Measurements from ENCODE around the gene ING1. TPM values are rescaled to one million over a fixed set of nuclear protein-coding genes. Genes with fewer than 3 reads are reported as not detected.

The ING1 gene
- total and polyA plus RNA-seq, 2 donors (not counting 1 experiment from before 2014, with no cell fraction given): 29.1 to 34.2 TPM

DNA sequence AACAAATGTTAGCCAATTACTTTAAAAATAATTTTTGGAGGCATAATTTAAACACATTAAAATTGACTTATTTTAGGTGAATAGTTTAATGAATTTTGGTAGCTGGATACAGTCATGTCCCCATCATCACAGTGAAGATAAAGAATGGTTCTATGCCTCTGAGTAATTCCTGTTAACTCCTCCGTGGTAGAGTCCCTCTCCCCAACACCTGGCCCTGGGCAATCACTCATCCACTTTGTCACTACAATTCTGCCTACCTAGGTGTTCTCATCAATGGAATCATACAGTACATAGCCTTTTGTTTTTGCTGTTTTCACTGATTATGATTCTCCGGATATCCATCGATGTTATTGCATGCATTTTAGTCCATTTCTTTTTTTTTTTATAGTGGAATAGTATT, 55.6 kb downstream of the ING1 start:
- H3K9ac ChIP-seq (ENCODE audit: low read length): no peak overlapping the region
- POLR2A ChIA-PET: no interaction called here
- H3K27me3 ChIP-seq (replicated peaks in 1 of 4; ENCODE audit: control extremely low read depth in 1 of 4, control insufficient read depth in 3 of 4, insufficient read depth in 4 of 4, low read length in 3 of 4): peaks cover 0 to 6% (median 0%) of the 10 kb centered on the region in 4 experiments
- Mint-ChIP-seq H3K27ac (no peak overlapping the region), H3K9me3 (ENCODE audit: insufficient read depth) (no peaks in the 10 kb centered on the region), H3K4me3 (no peak overlapping the region), H3K27me3 (peaks cover 28% of the 10 kb centered on the region), H3K4me1 (peaks cover 2% of the 10 kb centered on the region)
- H3K27ac ChIP-seq (ENCODE audit: low read length in 2 of 2): no peak overlapping the region
- TF ChIP-seq EZH2 (IDR thresholded peaks at IDR 0.05; ENCODE audit: borderline replicate concordance, insufficient read depth, low read depth, low read length, poor library complexity, severe bottlenecking): no peak
- TF ChIP-seq, protein P1, sequence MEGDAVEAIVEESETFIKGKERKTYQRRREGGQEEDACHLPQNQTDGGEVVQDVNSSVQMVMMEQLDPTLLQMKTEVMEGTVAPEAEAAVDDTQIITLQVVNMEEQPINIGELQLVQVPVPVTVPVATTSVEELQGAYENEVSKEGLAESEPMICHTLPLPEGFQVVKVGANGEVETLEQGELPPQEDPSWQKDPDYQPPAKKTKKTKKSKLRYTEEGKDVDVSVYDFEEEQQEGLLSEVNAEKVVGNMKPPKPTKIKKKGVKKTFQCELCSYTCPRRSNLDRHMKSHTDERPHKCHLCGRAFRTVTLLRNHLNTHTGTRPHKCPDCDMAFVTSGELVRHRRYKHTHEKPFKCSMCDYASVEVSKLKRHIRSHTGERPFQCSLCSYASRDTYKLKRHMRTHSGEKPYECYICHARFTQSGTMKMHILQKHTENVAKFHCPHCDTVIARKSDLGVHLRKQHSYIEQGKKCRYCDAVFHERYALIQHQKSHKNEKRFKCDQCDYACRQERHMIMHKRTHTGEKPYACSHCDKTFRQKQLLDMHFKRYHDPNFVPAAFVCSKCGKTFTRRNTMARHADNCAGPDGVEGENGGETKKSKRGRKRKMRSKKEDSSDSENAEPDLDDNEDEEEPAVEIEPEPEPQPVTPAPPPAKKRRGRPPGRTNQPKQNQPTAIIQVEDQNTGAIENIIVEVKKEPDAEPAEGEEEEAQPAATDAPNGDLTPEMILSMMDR (IDR thresholded peaks at IDR 0.05): no peak
- no CpG with 5 or more reads among the region's 3 CpGs for WGBS (ENCODE audit: insufficient coverage)
- H3K36me3 ChIP-seq (replicated peaks in 1 of 2; ENCODE audit: control extremely low read depth in 1 of 2, control insufficient read depth in 1 of 2, extremely low read depth in 1 of 2, insufficient read depth in 2 of 2, low read length in 1 of 2): no peaks in the 10 kb centered on the region
- no peaks in the 10 kb centered on the region for H4K20me1 ChIP-seq (ENCODE audit: control insufficient read depth, insufficient read depth, low read length, poor library complexity, severe bottlenecking)
- no peaks in the 10 kb centered on the region for H3K4me1 ChIP-seq (ENCODE audit: control insufficient read depth in 2 of 2, insufficient read depth in 2 of 2, low read length in 2 of 2)
- intact Hi-C loops (cut with micrococcal nuclease): no loop called here
- CTCF ChIA-PET: no interaction called here
- ATAC-seq (ENCODE audit: low read depth): no peak
- H2AFZ ChIP-seq (ENCODE audit: insufficient read depth, low read depth, low read length, poor library complexity, severe bottlenecking): no peak overlapping the region
- H3K4me3 ChIP-seq (ENCODE audit: control extremely low read depth in 1 of 5, extremely low read depth in 1 of 5, insufficient read depth in 1 of 5, low read depth in 2 of 5, low read length in 4 of 5): no peak overlapping the region
- peaks cover 0 to under 1% (median 0%) of the 10 kb centered on the region in 3 donors for H3K9me3 ChIP-seq (ENCODE audit: control extremely low read depth in 1 of 3, control insufficient read depth in 2 of 3, insufficient read depth in 1 of 3, low read length in 2 of 3)
- no peaks in the 10 kb centered on the region for H3K79me2 ChIP-seq (ENCODE audit: control insufficient read depth, insufficient read depth, low read length)
- H3K4me2 ChIP-seq (replicated peaks; ENCODE audit: low read depth, low read length, poor library complexity, severe bottlenecking): no peak overlapping the region
- DNase-seq: no peak

DNA sequence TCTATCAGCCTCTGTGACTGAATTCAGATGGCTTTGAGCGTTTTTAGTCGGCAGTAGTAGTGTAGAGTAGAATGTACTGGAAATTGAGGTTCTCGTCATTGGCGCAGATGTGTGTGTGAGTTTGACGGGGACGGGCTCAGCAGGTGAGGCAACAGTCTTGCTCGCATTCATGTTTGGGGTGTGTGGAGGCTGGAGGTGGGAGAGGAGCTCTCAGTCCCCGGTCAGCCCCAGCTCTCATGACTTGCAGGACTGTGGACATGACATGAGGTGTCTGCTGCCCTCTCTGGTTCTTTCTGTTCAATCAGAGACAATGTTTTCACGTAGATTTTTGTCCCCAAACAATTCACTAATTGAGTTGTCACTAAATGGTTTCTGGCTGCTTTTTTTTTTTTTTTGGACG, 57.2 kb downstream of the ING1 start:
- CTCF ChIA-PET: interaction anchor here (0.5 to 1.5 kb wide), 2 partner anchors 91 to 126 kb away, joined by 3 to 4 read pairs; no protein-coding TSS in a partner anchor
- intact Hi-C loops (cut with micrococcal nuclease): no loop called here

More for the DNA sequence above, 57.2 kb downstream of the ING1 start:
- Mint-ChIP-seq H3K27me3 (peaks cover 18% of the 10 kb centered on the region), H3K4me1 (peaks cover 2% of the 10 kb centered on the region), H3K9me3 (ENCODE audit: insufficient read depth) (no peaks in the 10 kb centered on the region), H3K27ac (no peak overlapping the region), H3K4me3 (no peak overlapping the region)
- POLR2A ChIA-PET: no interaction called here
- Histone ChIP-seq H4K20me1 (ENCODE audit: control insufficient read depth, insufficient read depth, low read length, poor library complexity, severe bottlenecking) (no peaks in the 10 kb centered on the region), H3K9me3 (ENCODE audit: control extremely low read depth in 1 of 3, control insufficient read depth in 2 of 3, insufficient read depth in 1 of 3, low read length in 2 of 3) (no peaks in the 10 kb centered on the region), H3K4me1 (ENCODE audit: control insufficient read depth in 2 of 2, insufficient read depth in 2 of 2, low read length in 2 of 2) (no peaks in the 10 kb centered on the region), H3K36me3 (replicated peaks in 1 of 2; ENCODE audit: control extremely low read depth in 1 of 2, control insufficient read depth in 1 of 2, extremely low read depth in 1 of 2, insufficient read depth in 2 of 2, low read length in 1 of 2) (no peaks in the 10 kb centered on the region), H3K27me3 (replicated peaks in 1 of 4; ENCODE audit: control extremely low read depth in 1 of 4, control insufficient read depth in 3 of 4, insufficient read depth in 4 of 4, low read length in 3 of 4) (peaks cover 0 to 3% (median 0%) of the 10 kb centered on the region in 4 experiments), H3K4me2 (replicated peaks; ENCODE audit: low read depth, low read length, poor library complexity, severe bottlenecking) (no peak overlapping the region), H3K79me2 (ENCODE audit: control insufficient read depth, insufficient read depth, low read length) (no peaks in the 10 kb centered on the region), H3K4me3 (ENCODE audit: control extremely low read depth in 1 of 5, extremely low read depth in 1 of 5, insufficient read depth in 1 of 5, low read depth in 2 of 5, low read length in 4 of 5) (no peak overlapping the region), H2AFZ (ENCODE audit: insufficient read depth, low read depth, low read length, poor library complexity, severe bottlenecking) (no peak overlapping the region), H3K27ac (ENCODE audit: low read length in 2 of 2) (no peak overlapping the region), H3K9ac (ENCODE audit: low read length) (no peak overlapping the region)
- ATAC-seq (ENCODE audit: low read depth): no peak
- DNase-seq: no peak
- 94% methylated on average over 8 of the region's 10 CpGs for WGBS (ENCODE audit: insufficient coverage)
- no peak for TF ChIP-seq EZH2 (IDR thresholded peaks at IDR 0.05; ENCODE audit: borderline replicate concordance, insufficient read depth, low read depth, low read length, poor library complexity, severe bottlenecking)
- TF ChIP-seq, protein P1 (IDR thresholded peaks at IDR 0.05): no peak

Measured in B cell (primary cell).